DOHH2 (cell line): ENCODE measurements around the gene TTK.

Experiments
- CTCF ChIP-seq: fragments of 200-600 bp; sonication (generic); IDR thresholded peaks from one replicate; pipeline ENCODE4 v1.5.1; 2014; ENCODE audit warnings: antibody characterized with exemption, mild to moderate bottlenecking, low read depth, low read length; ENCODE audit not compliant: poor library complexity, severe bottlenecking
- EZH2phosphoT487 ChIP-seq: fragments of 200-600 bp; sonication (generic); IDR thresholded peaks from 2 replicates; pipeline ENCODE4 v1.6.1; 2017; ENCODE audit warnings: borderline replicate concordance, mild to moderate bottlenecking, antibody characterized with exemption, low read length, moderate library complexity, mixed read lengths

- TF ChIP-seq CTCF (no peak), EZH2phosphoT487 (no peak)
These were observed 14.8 kb upstream of the TTK start for GRCh38 chr6:79989641-79990040.
